Measurements from ENCODE around the gene DCBLD2. TPM values are rescaled to one million over a fixed set of nuclear protein-coding genes. Genes with fewer than 3 reads are reported as not detected.
A peak's percentile ranks its signal among the peaks of the same experiment; 100 is the strongest.

Gene DCBLD2
- total and polyA plus RNA-seq, 2 of the 4 experiments (the other 2 are of a cell fraction), result 121 to 196 TPM

- no peak overlapping the region for H2BK120ac ChIP-seq (ENCODE audit: low read depth, low read length)
- intact Hi-C loops (cut with micrococcal nuclease), result no loop called here
- H2BK15ac ChIP-seq (ENCODE audit: low read depth, low read length), result no peak overlapping the region
- no peak for TF ChIP-seq CHD1 (IDR thresholded peaks at IDR 0.05; ENCODE audit: low read depth, low read length)
- no peak for TF ChIP-seq ELK1 (IDR thresholded peaks at IDR 0.05; ENCODE audit: borderline replicate concordance, low read depth, low read length)
- no peak for TF ChIP-seq CTCF (conservative IDR thresholded peaks at IDR 0.05; ENCODE audit: low read depth, low read length)
- no peak for TF ChIP-seq BHLHE40 (IDR thresholded peaks at IDR 0.05; ENCODE audit: low read depth, low read length)
- TF ChIP-seq NFE2L2 (IDR thresholded peaks at IDR 0.05; ENCODE audit: low read depth, low read length), result no peak
- TF ChIP-seq POLR2A (IDR thresholded peaks at IDR 0.05; ENCODE audit: low read depth, low read length), result no peak
- TF ChIP-seq RCOR1 (IDR thresholded peaks at IDR 0.05; ENCODE audit: insufficient replicate concordance, low read length), result no peak
- no peak for TF ChIP-seq MXI1 (IDR thresholded peaks at IDR 0.05; ENCODE audit: borderline replicate concordance, low read depth, low read length)
- TF ChIP-seq CEBPB (IDR thresholded peaks at IDR 0.05; ENCODE audit: low read depth, low read length), result no peak
- no peak for TF ChIP-seq RAD21 (IDR thresholded peaks at IDR 0.05; ENCODE audit: low read length)
- TF ChIP-seq FOS (IDR thresholded peaks at IDR 0.05; ENCODE audit: low read depth, low read length), result no peak
- no peak for TF ChIP-seq SMC3 (IDR thresholded peaks at IDR 0.05; ENCODE audit: low read depth, low read length)
- TF ChIP-seq USF2 (IDR thresholded peaks at IDR 0.05; ENCODE audit: low read depth, low read length), result no peak
- TF ChIP-seq RFX5 (IDR thresholded peaks at IDR 0.05; ENCODE audit: low read depth, low read length), result no peak
- dilution Hi-C loops (cut with HindIII; ENCODE audit: low sequenced_read_pairs, unreplicated experiment), result no loop called here
- H2AFZ ChIP-seq (replicated peaks; ENCODE audit: low read length, poor library complexity), result no peak overlapping the region
- peak overlapping the region; percentile 66; the same call in 1 of the 2 replicates for H2AK5ac ChIP-seq (ENCODE audit: low read depth, low read length)
- H4K8ac ChIP-seq (ENCODE audit: low read depth in 2 of 2, low read length in 2 of 2), result no peak overlapping the region
- no CpG with 5 or more reads among the region's 2 CpGs for WGBS, 2 experiments (ENCODE audit: extremely low coverage in 2 of 2, insufficient read length in 1 of 2)
- BruUV-seq (replicated peaks), result no TSS peak
- ChIA-PET CTCF (interaction anchor here (1.2 kb wide), 1 partner anchor 74 kb away, joined by 3 read pairs; no protein-coding TSS in a partner anchor), POLR2A (ENCODE audit: unreplicated experiment) (no interaction called here)
- in situ Hi-C loops (cut with MboI; ENCODE audit: low sequenced_read_pairs), result no loop called here
- H3K4me1 ChIP-seq (ENCODE audit: control insufficient read depth, insufficient read depth, low read length), result peaks cover 10% of the 10 kb centered on the region
- no peak overlapping the region for H2AK9ac ChIP-seq (replicated peaks; ENCODE audit: low read depth, low read length, poor library complexity)
- no peak overlapping the region for H3K27ac ChIP-seq (ENCODE audit: insufficient read depth, low read length)
- ATAC-seq (ENCODE audit: low read depth) (no peak), DNase-seq (no peak)
- H3K4me2 ChIP-seq (ENCODE audit: low read depth, low read length), result no peak overlapping the region
- no peak overlapping the region for H2BK20ac ChIP-seq (ENCODE audit: low read depth, low read length)
- H2BK5ac ChIP-seq (ENCODE audit: low read depth, low read length, poor library complexity, severe bottlenecking), result no peak overlapping the region
- H3K56ac ChIP-seq (ENCODE audit: extremely low read depth, insufficient read depth, low read length), result no peak overlapping the region; the same call in 1 of the 2 replicates
- peak overlapping the region; percentile 51; the same call in 1 of the 2 replicates for H4K5ac ChIP-seq (ENCODE audit: low read depth, low read length)
- peak overlapping the region; percentile 41; the same call in 1 of the 2 replicates for H3K18ac ChIP-seq (ENCODE audit: low read depth, low read length)
- H4K91ac ChIP-seq (ENCODE audit: insufficient read depth, low read depth, low read length), result no peak overlapping the region
- no peaks in the 10 kb centered on the region for H3K9me3 ChIP-seq (ENCODE audit: control insufficient read depth, insufficient read depth, low read length)
- no peak overlapping the region for H3K4me3 ChIP-seq (ENCODE audit: insufficient read depth, low read depth, low read length)
- no peaks in the 10 kb centered on the region for H3K27me3 ChIP-seq (ENCODE audit: control insufficient read depth, insufficient read depth, low read length)
- 0 out of 2 replicates have a peak, but pooled peaks cover 3% of the 10 kb centered on the region for H3K9me1 ChIP-seq (ENCODE audit: insufficient read depth, low read length)
- H3K14ac ChIP-seq (replicated peaks; ENCODE audit: low read depth, low read length), result no peak overlapping the region
- H4K20me1 ChIP-seq (ENCODE audit: insufficient read depth, low read length), result no peaks in the 10 kb centered on the region
- 0 out of 2 replicates have a peak overlapping the region, but pooled peaks have one; percentile 29 for H3K23ac ChIP-seq (ENCODE audit: low read depth, low read length)
- H3K9ac ChIP-seq (ENCODE audit: low read depth, low read length), result no peak overlapping the region
- H3K4ac ChIP-seq (ENCODE audit: low read depth, low read length), result no peak overlapping the region
- no peaks in the 10 kb centered on the region for H3K36me3 ChIP-seq (ENCODE audit: control insufficient read depth, insufficient read depth, low read length)
- H3K79me1 ChIP-seq (ENCODE audit: low read depth in 1 of 2, low read length in 2 of 2), result no peaks in the 10 kb centered on the region
These were observed 18.7 kb upstream of the DCBLD2 start for GRCh38 chr3:98920166-98920565.
